Neural cell (in vitro differentiated cells): ENCODE measurements around the gene CKMT2. TPM values are rescaled to one million over a fixed set of nuclear protein-coding genes. Genes with fewer than 3 reads are reported as not detected.

Experiments used
- H2AFZ ChIP-seq: fragments of 200-600, 300-800 bp; sonication (generic), shearing (Covaris generic); 2 replicates; pipeline ENCODE4 v1.6.0; 2014; ENCODE audit warnings: low read depth, mild to moderate bottlenecking, antibody characterized with exemption, low read length, moderate library complexity
- H3F3A ChIP-seq: fragments of 200-600 bp; shearing (Covaris generic); 2 replicates; pipeline ENCODE4 v1.6.1; 2016; ENCODE audit warnings: mild to moderate bottlenecking, moderate library complexity, mixed read lengths, antibody characterized with exemption, low read length; ENCODE audit not compliant: insufficient read depth, poor library complexity, severe bottlenecking
- H3K27ac ChIP-seq: fragments of 200-600, 300-800 bp; sonication (generic), shearing (Covaris generic); 2 replicates; pipeline ENCODE4 v1.5.1; 2014; ENCODE audit warnings: mild to moderate bottlenecking, low read length, moderate library complexity
- H3K27me3 ChIP-seq: fragments of 300-800, 200-600 bp; sonication (generic), shearing (Covaris generic); 2 replicates; pipeline ENCODE4 v1.6.0; 2014; ENCODE audit warnings: mild to moderate bottlenecking, low read depth, low read length, moderate library complexity; ENCODE audit not compliant: insufficient read depth
- H3K36me3 ChIP-seq: fragments of 300-800, 200-600 bp; sonication (generic), shearing (Covaris generic); 2 replicates; pipeline ENCODE4 v1.5.1; 2014; ENCODE audit warnings: mild to moderate bottlenecking, antibody characterized with exemption, low read length, moderate library complexity; ENCODE audit not compliant: insufficient read depth
- H3K4me2 ChIP-seq: fragments of 300-800, 200-600 bp; sonication (generic), shearing (Covaris generic); 2 replicates; pipeline ENCODE4 v1.6.0; 2014; ENCODE audit warnings: mild to moderate bottlenecking, low read length
- H3K4me3 ChIP-seq: fragments of 300-800, 200-600 bp; sonication (generic), shearing (Covaris generic); 2 replicates; pipeline ENCODE4 v1.5.1; 2014; ENCODE audit warnings: mild to moderate bottlenecking, low read length, moderate library complexity
- H3K79me2 ChIP-seq: fragments of 200-600 bp; shearing (Covaris generic); replicated peaks from 2 replicates; pipeline ENCODE4 v1.6.0; 2014; ENCODE audit warnings: mild to moderate bottlenecking, low read length, moderate library complexity; ENCODE audit not compliant: insufficient read depth
- H3K9ac ChIP-seq: fragments of 300-800, 200-600 bp; sonication (generic), shearing (Covaris generic); 2 replicates; pipeline ENCODE4 v1.6.1; 2016; ENCODE audit warnings: mild to moderate bottlenecking, low read length, mixed read lengths
- H3K9me2 ChIP-seq: fragments of 200-600 bp; shearing (Covaris generic); 2 replicates; pipeline ENCODE4 v1.6.1; 2016; ENCODE audit warnings: mild to moderate bottlenecking, low read length, mixed read lengths; ENCODE audit not compliant: insufficient read depth
- H3K9me3 ChIP-seq: fragments of 200-600, 300-800 bp; sonication (generic), shearing (Covaris generic); 2 replicates; pipeline ENCODE4 v1.6.1; 2016; ENCODE audit warnings: mild to moderate bottlenecking, mixed run types, low read length, moderate library complexity, mixed read lengths
- H4K20me1 ChIP-seq: fragments of 200-600 bp; shearing (Covaris generic); 2 replicates; pipeline ENCODE4 v1.6.1; 2016; ENCODE audit warnings: mild to moderate bottlenecking, mixed run types; ENCODE audit not compliant: insufficient read depth
- EP300 ChIP-seq: fragments of 450-650 bp; conservative IDR thresholded peaks from 2 replicates; pipeline ENCODE4 v1.6.1; 2014; ENCODE audit warnings: antibody characterized with exemption, mild to moderate bottlenecking, moderate library complexity; ENCODE audit not compliant: poor library complexity, severe bottlenecking
- EZH2 ChIP-seq: fragments of 200-600, 300-800 bp; shearing (Covaris generic), sonication (generic); IDR thresholded peaks from 2 replicates; pipeline ENCODE4 v1.6.1; 2014; ENCODE audit warnings: antibody characterized with exemption, low read length, borderline replicate concordance, mild to moderate bottlenecking; ENCODE audit not compliant: insufficient read depth, poor library complexity, severe bottlenecking
- MXI1 ChIP-seq: fragments of 450-650 bp; conservative IDR thresholded peaks from 2 replicates; pipeline ENCODE4 v1.6.1; 2014; ENCODE audit warnings: antibody characterized with exemption, mild to moderate bottlenecking; ENCODE audit not compliant: poor library complexity, severe bottlenecking
- POLR2AphosphoS5 ChIP-seq: IDR thresholded peaks from 2 replicates; pipeline ENCODE4 v1.6.1; 2012
- RAD21 ChIP-seq: fragments of 450-650 bp; conservative IDR thresholded peaks from 2 replicates; pipeline ENCODE4 v1.6.1; 2014; ENCODE audit warnings: antibody characterized with exemption, mild to moderate bottlenecking, moderate library complexity
- REST ChIP-seq: IDR thresholded peaks from 2 replicates; pipeline ENCODE4 v1.6.1; 2012; ENCODE audit warnings: borderline replicate concordance
- SMC3 ChIP-seq: fragments of 450-650 bp; conservative IDR thresholded peaks from 2 replicates; pipeline ENCODE4 v1.6.1; 2014; ENCODE audit warnings: antibody characterized with exemption, mild to moderate bottlenecking, moderate library complexity; ENCODE audit not compliant: poor library complexity
- TAF1 ChIP-seq: IDR thresholded peaks from 2 replicates; pipeline ENCODE4 v1.6.1; 2012; ENCODE audit warnings: low read depth
- polyA plus RNA-seq: library from polyadenylated mRNA; depleted of rRNA; stranded (reverse); fragments of >200 nt; gene quantifications from 2 replicates; pipeline ENCODE4 v1.2.3, GENCODE V29; 2014
- TF ChIP-seq, protein P1 (sequence below): fragments of 450-650 bp; IDR thresholded peaks from 2 replicates; pipeline ENCODE4 v1.5.1; 2014; ENCODE audit warnings: antibody characterized with exemption, mild to moderate bottlenecking, moderate library complexity; ENCODE audit not compliant: poor library complexity, severe bottlenecking

CKMT2 gene
- polyA plus RNA-seq, 1 donor from 2014 or later = not detected

DNA sequence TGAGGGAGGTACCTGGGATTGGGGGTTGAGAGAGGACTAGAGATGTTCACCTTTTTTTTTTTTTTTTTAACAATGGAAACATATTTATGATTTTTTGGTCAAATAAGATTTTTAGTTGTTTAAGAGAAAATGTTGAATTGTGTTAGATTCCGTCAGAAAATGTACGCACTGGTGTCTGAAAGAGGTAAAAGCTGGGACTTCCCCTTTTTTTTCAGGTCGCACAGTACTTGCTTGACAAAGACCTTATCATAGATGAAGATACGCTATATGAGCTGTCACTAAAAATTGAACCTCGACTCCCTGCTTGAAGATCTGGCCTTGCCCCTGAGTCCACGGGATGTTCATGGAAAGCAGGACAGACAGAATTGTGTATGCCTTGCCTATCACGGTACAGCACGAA lies 7.7 kb upstream of the CKMT2 start:
- H3K36me3 ChIP-seq = no peaks in the 10 kb centered on the region
- H3K9me2 ChIP-seq = no peaks in the 10 kb centered on the region
- no peak overlapping the region for H3K9ac ChIP-seq
- H3K4me3 ChIP-seq = no peak overlapping the region
- H3K79me2 ChIP-seq = no peaks in the 10 kb centered on the region
- H2AFZ ChIP-seq = no peak overlapping the region
- no peak overlapping the region for H3K4me2 ChIP-seq
- no peaks in the 10 kb centered on the region for H3K9me3 ChIP-seq
- no peak overlapping the region for H3K27ac ChIP-seq
- no peaks in the 10 kb centered on the region for H4K20me1 ChIP-seq
- H3K27me3 ChIP-seq = no peaks in the 10 kb centered on the region
- TF ChIP-seq, protein P1, sequence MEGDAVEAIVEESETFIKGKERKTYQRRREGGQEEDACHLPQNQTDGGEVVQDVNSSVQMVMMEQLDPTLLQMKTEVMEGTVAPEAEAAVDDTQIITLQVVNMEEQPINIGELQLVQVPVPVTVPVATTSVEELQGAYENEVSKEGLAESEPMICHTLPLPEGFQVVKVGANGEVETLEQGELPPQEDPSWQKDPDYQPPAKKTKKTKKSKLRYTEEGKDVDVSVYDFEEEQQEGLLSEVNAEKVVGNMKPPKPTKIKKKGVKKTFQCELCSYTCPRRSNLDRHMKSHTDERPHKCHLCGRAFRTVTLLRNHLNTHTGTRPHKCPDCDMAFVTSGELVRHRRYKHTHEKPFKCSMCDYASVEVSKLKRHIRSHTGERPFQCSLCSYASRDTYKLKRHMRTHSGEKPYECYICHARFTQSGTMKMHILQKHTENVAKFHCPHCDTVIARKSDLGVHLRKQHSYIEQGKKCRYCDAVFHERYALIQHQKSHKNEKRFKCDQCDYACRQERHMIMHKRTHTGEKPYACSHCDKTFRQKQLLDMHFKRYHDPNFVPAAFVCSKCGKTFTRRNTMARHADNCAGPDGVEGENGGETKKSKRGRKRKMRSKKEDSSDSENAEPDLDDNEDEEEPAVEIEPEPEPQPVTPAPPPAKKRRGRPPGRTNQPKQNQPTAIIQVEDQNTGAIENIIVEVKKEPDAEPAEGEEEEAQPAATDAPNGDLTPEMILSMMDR = no peak
- no peak for TF ChIP-seq TAF1
- H3F3A ChIP-seq = no peaks in the 10 kb centered on the region

DNA sequence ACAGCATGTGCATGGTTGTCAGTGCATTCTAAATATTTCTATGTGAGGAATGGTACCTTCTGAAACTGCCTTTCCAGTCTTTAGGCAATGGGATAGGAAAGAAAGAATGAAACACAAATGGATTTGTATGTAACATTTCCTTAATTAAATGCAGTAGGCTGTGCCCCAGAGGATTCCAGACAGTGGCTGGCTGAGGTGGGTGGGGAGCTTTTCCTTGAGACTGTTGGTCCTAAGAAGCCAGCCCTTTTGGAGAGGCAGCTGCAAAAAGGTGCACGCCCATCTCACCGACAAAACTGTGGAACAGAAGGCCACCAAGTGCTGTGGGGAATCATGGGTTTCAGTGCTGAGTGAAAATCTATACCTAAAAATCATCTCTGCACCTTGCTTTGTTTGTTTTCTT lies 6.8 kb upstream of the CKMT2 start:
- Histone ChIP-seq H4K20me1 (no peaks in the 10 kb centered on the region), H3K27ac (no peak overlapping the region), H3K4me2 (no peak overlapping the region), H3K36me3 (no peaks in the 10 kb centered on the region), H3K9ac (no peak overlapping the region), H3K9me2 (no peaks in the 10 kb centered on the region), H3K9me3 (no peaks in the 10 kb centered on the region), H3K27me3 (no peaks in the 10 kb centered on the region), H3K4me3 (no peak overlapping the region), H3K79me2 (no peaks in the 10 kb centered on the region), H2AFZ (no peak overlapping the region), H3F3A (no peaks in the 10 kb centered on the region)
- TF ChIP-seq MXI1 = no peak
- no peak for TF ChIP-seq RAD21
- no peak for TF ChIP-seq POLR2AphosphoS5
- no peak for TF ChIP-seq EP300
- no peak for TF ChIP-seq TAF1
- TF ChIP-seq, protein P1 = no peak
- TF ChIP-seq EZH2 = no peak
- TF ChIP-seq SMC3 = no peak
- no peak for TF ChIP-seq REST
